H1 (cell line): Measurements from ENCODE around the gene L2HGDH. TPM values are rescaled to one million over a fixed set of nuclear protein-coding genes. Genes with fewer than 3 reads are reported as not detected.

Source experiments
- CTCF ChIA-PET: fragments of 300-600 bp; sonication (Branson Sonifier 250); formaldehyde crosslinking; loops from one replicate; lab custom pipeline; 2021; ENCODE audit not compliant: partially characterized antibody; lab: Charles Lee
- POLR2A ChIA-PET: fragments of 300-600 bp; sonication (Branson Sonifier 250); formaldehyde crosslinking; loops from one replicate; lab custom pipeline; 2021; ENCODE audit warnings: inconsistent platforms; ENCODE audit not compliant: partially characterized antibody; lab: Charles Lee
- DNase-seq, 2 experiments: peaks; one replicate each; pipeline versions ENCODE4 v3.0.0 to v3.0.0-alpha.2; 2010 to 2022; ENCODE audit warnings: low spot score in 2 of 2, low read depth in 1 of 2, mixed read lengths in 1 of 2
- FAIRE-seq: peaks from 2 replicates; lab custom pipeline; 2011; peaks lifted over from hg19 to GRCh38; lab: Jason Lieb, UNC
- H2AFZ ChIP-seq: 2 replicates; pipeline ENCODE4 v1.8.1; 2012; ENCODE audit warnings: low read length, inconsistent platforms
- H2AK5ac ChIP-seq: 2 replicates; pipeline ENCODE4 v1.6.1; 2013; ENCODE audit warnings: low read depth, low read length
- H2BK120ac ChIP-seq: replicated peaks from 2 replicates; pipeline ENCODE3; 2013; ENCODE audit warnings: low read depth, low read length, inconsistent platforms
- H2BK12ac ChIP-seq: 2 replicates; pipeline ENCODE4 v1.6.1; 2013; ENCODE audit warnings: low read depth, low read length
- H2BK15ac ChIP-seq: 2 replicates; pipeline ENCODE4 v1.6.1; 2013; ENCODE audit warnings: low read length
- H2BK20ac ChIP-seq: 2 replicates; pipeline ENCODE4 v1.6.1; 2013; ENCODE audit warnings: low read length
- H2BK5ac ChIP-seq: 2 replicates; pipeline ENCODE4 v1.6.1; 2013; ENCODE audit warnings: low read depth, low read length
- H3K14ac ChIP-seq: 2 replicates; pipeline ENCODE4 v1.6.1; 2013; ENCODE audit warnings: inconsistent platforms; ENCODE audit not compliant: insufficient read length
- H3K18ac ChIP-seq: 2 replicates; pipeline ENCODE4 v1.6.1; 2013; ENCODE audit warnings: low read length; ENCODE audit errors: extremely low read depth
- H3K23ac ChIP-seq: 2 replicates; pipeline ENCODE4 v1.6.1; 2013; ENCODE audit warnings: inconsistent platforms; ENCODE audit not compliant: insufficient read length
- H3K23me2 ChIP-seq: 2 replicates; pipeline ENCODE4 v1.6.1; 2013; ENCODE audit warnings: low read depth, low read length
- H3K27ac ChIP-seq: 2 replicates; pipeline ENCODE4 v1.6.1; 2011; ENCODE audit warnings: low read depth, low read length, inconsistent platforms
- H3K27me3 ChIP-seq, 4 experiments: replicated peaks in 1 of 4; 1 replicate in 1 of 4; 2 replicates in 3 of 4; pipeline versions ENCODE4 v1.6.1 to v1.8.1; 2011 to 2013; ENCODE audit warnings: low read length in 3 of 4, mild to moderate bottlenecking in 3 of 4, inconsistent platforms in 2 of 4, mixed read lengths in 2 of 4, moderate library complexity in 1 of 4; ENCODE audit not compliant: control insufficient read depth in 3 of 4, insufficient read depth in 3 of 4; ENCODE audit errors: extremely low read depth in 1 of 4
- H3K36me3 ChIP-seq, 4 experiments: 2 replicates each; pipeline versions ENCODE4 v1.6.1 to v1.8.1; 2011 to 2013; ENCODE audit warnings: mild to moderate bottlenecking in 4 of 4, low read length in 3 of 4, moderate library complexity in 2 of 4, control low read depth in 1 of 4, inconsistent platforms in 1 of 4; ENCODE audit not compliant: insufficient read depth in 4 of 4, control insufficient read depth in 2 of 4
- H3K4ac ChIP-seq: replicated peaks from 2 replicates; pipeline ENCODE3; 2013; ENCODE audit warnings: low read length, low read depth, mixed read lengths, inconsistent platforms; ENCODE audit not compliant: insufficient read length
- H3K4me1 ChIP-seq, 4 experiments: replicated peaks in 1 of 4; 1 replicate in 1 of 4; 2 replicates in 3 of 4; pipeline versions ENCODE4 v1.6.1 to v1.8.1; 2011 to 2013; ENCODE audit warnings: low read length in 3 of 4, inconsistent platforms in 2 of 4, mixed read lengths in 1 of 4; ENCODE audit not compliant: insufficient read depth in 4 of 4, control insufficient read depth in 3 of 4
- H3K4me2 ChIP-seq, 2 experiments: 2 replicates each; pipeline versions ENCODE4 v1.6.1 to v1.8.1; 2011 to 2013; ENCODE audit warnings: low read depth in 2 of 2, low read length in 2 of 2, control low read depth in 1 of 2, inconsistent platforms in 1 of 2, mild to moderate bottlenecking in 1 of 2; ENCODE audit not compliant: insufficient read depth in 1 of 2
- H3K4me3 ChIP-seq, 4 experiments: fragments of 200-600, 300-600 bp in 1 of 4; sonication (generic), shearing (Covaris generic), sonication (Bioruptor Twin) in 1 of 4; 2 replicates each; pipeline versions ENCODE4 v1.5.1 to v1.8.1; 2011 to 2016; ENCODE audit warnings: low read length in 4 of 4, low read depth in 3 of 4, control low read depth in 2 of 4, inconsistent platforms in 2 of 4, mild to moderate bottlenecking in 2 of 4, mixed read lengths in 1 of 4, moderate library complexity in 1 of 4; ENCODE audit not compliant: insufficient read depth in 2 of 4; ENCODE audit errors: extremely low read depth in 1 of 4
- H3K56ac ChIP-seq: replicated peaks from 2 replicates; pipeline ENCODE3; 2013; ENCODE audit warnings: low read depth, mild to moderate bottlenecking, mixed read lengths, low read length, inconsistent platforms; ENCODE audit not compliant: insufficient read length
- H3K79me1 ChIP-seq: 2 replicates; pipeline ENCODE4 v1.6.1; 2013; ENCODE audit warnings: low read depth, low read length, control low read depth
- H3K79me2 ChIP-seq, 2 experiments: 2 replicates each; pipeline versions ENCODE4 v1.6.1 to v1.8.1; 2012 to 2013; ENCODE audit warnings: low read length in 2 of 2, mild to moderate bottlenecking in 2 of 2, inconsistent platforms in 1 of 2; ENCODE audit not compliant: insufficient read depth in 2 of 2, control insufficient read depth in 1 of 2
- H3K9ac ChIP-seq, 4 experiments: replicated peaks in 1 of 4; 1 replicate in 1 of 4; 2 replicates in 3 of 4; pipeline versions ENCODE4 v1.6.1 to v1.8.1; 2011 to 2013; ENCODE audit warnings: low read depth in 3 of 4, low read length in 3 of 4, control low read depth in 2 of 4, mild to moderate bottlenecking in 2 of 4, moderate library complexity in 2 of 4, inconsistent platforms in 1 of 4; ENCODE audit errors: extremely low read depth in 1 of 4
- H3K9me3 ChIP-seq, 2 experiments: 2 replicates each; pipeline versions ENCODE4 v1.6.1 to v1.8.1; 2012 to 2013; ENCODE audit warnings: mild to moderate bottlenecking in 2 of 2, moderate library complexity in 2 of 2, control low read depth in 1 of 2, inconsistent platforms in 1 of 2, low read depth in 1 of 2, low read length in 1 of 2, mixed read lengths in 1 of 2; ENCODE audit not compliant: insufficient read depth in 2 of 2
- H4K20me1 ChIP-seq, 2 experiments: replicated peaks in 1 of 2; 2 replicates each; pipeline versions ENCODE3 to v1.8.1; 2011 to 2013; ENCODE audit warnings: inconsistent platforms in 2 of 2, low read length in 2 of 2, mild to moderate bottlenecking in 1 of 2; ENCODE audit not compliant: insufficient read depth in 2 of 2, control insufficient read depth in 1 of 2
- H4K5ac ChIP-seq: 2 replicates; pipeline ENCODE4 v1.6.1; 2013; ENCODE audit warnings: low read length, low read depth, mixed read lengths, inconsistent platforms; ENCODE audit not compliant: insufficient read length
- H4K8ac ChIP-seq: 2 replicates; pipeline ENCODE4 v1.8.0; 2013; ENCODE audit warnings: mild to moderate bottlenecking, moderate library complexity, low read length, inconsistent platforms; ENCODE audit not compliant: insufficient read depth; ENCODE audit errors: extremely low read depth
- H4K91ac ChIP-seq: replicated peaks from 2 replicates; pipeline ENCODE3; 2013; ENCODE audit warnings: low read length, mixed read lengths, inconsistent platforms; ENCODE audit not compliant: insufficient read length
- CHD1 ChIP-seq: IDR thresholded peaks from 2 replicates; pipeline ENCODE4 v1.6.1; 2012; ENCODE audit warnings: low read depth, low read length, improper control_type of control experiment
- CTBP2 ChIP-seq: IDR thresholded peaks from 2 replicates; pipeline ENCODE4 v1.7.0; 2011; ENCODE audit warnings: borderline replicate concordance, mild to moderate bottlenecking, moderate library complexity, mixed read lengths, low read length; ENCODE audit not compliant: insufficient read depth, insufficient read length
- GTF2F1 ChIP-seq: IDR thresholded peaks from 2 replicates; pipeline ENCODE4 v1.6.1; 2012; ENCODE audit warnings: low read depth, low read length, improper control_type of control experiment, borderline replicate concordance
- HDAC2 ChIP-seq, 2 experiments: fragments of 300-600 bp in 1 of 2; sonication (generic) in 1 of 2; IDR thresholded peaks; 2 replicates each; pipeline ENCODE4 v1.6.1; 2011 to 2012; ENCODE audit warnings: low read depth in 2 of 2, low read length in 2 of 2, mild to moderate bottlenecking in 2 of 2, moderate library complexity in 2 of 2, borderline replicate concordance in 1 of 2, inconsistent platforms in 1 of 2
- HDAC6 ChIP-seq: IDR thresholded peaks from one replicate; pipeline ENCODE4 v1.7.1; 2012; ENCODE audit warnings: low read depth, mild to moderate bottlenecking, inconsistent platforms, low read length, moderate library complexity
- POLR2AphosphoS5 ChIP-seq: IDR thresholded peaks from 2 replicates; pipeline ENCODE4 v1.6.1; 2011; ENCODE audit warnings: low read depth, low read length
- SP2 ChIP-seq: IDR thresholded peaks from 2 replicates; pipeline ENCODE4 v1.6.1; 2012; ENCODE audit warnings: mild to moderate bottlenecking, low read length, inconsistent platforms
- SRF ChIP-seq: IDR thresholded peaks from 2 replicates; pipeline ENCODE4 v1.6.1; 2011; ENCODE audit warnings: mild to moderate bottlenecking, low read depth, low read length, moderate library complexity
- SUZ12 ChIP-seq: fragments of 200-600 bp; sonication (generic); IDR thresholded peaks from 2 replicates; pipeline ENCODE4 v1.6.1; 2012; ENCODE audit warnings: mild to moderate bottlenecking, inconsistent platforms, low read length, moderate library complexity, mixed read lengths
- WGBS, 2 experiments: shearing (Covaris generic) in 1 of 2; methylation state at CpG; one replicate each; pipeline versions ENCODE4 v1.1.6 to v1.1.7; 2013 to 2015; ENCODE audit warnings: low lambda C conversion rate in 2 of 2, mixed read lengths in 2 of 2, inconsistent platforms in 1 of 2, low coverage in 1 of 2, missing lambda C conversion rate in 1 of 2; ENCODE audit not compliant: insufficient replicate concordance in 2 of 2, insufficient coverage in 1 of 2, insufficient read length in 1 of 2; ENCODE audit errors: extremely low coverage in 1 of 2, missing lambda C conversion rate in 1 of 2; 5-methylcytosine and 5-hydroxymethylcytosine counted together
- polyA plus RNA-seq, 7 experiments: library from polyadenylated mRNA; depleted of rRNA in 3 of 7; stranded (reverse) in 5 of 7; unstranded in 2 of 7; fragments of >200 nt in 5 of 7; fragments of 200-250 nt in 2 of 7; gene quantifications; 1 replicate in 5 of 7; 2 replicates in 1 of 7; 4 replicates in 1 of 7; pipeline versions ENCODE4 v1.2.1 to v1.2.3, GENCODE V29; 2011 to 2013; ENCODE audit warnings: missing spikeins in 2 of 7, mixed read lengths in 2 of 7
- total RNA-seq: library from RNA; stranded (reverse); fragmentation: NEBNext Ultra II Directional; extraction: Animal tissue kit (Norgen Biotek cat#: 25700); gene quantifications from 2 replicates; pipeline ENCODE4 v1.2.1, GENCODE V29; 2021

The L2HGDH gene
- total and polyA plus RNA-seq, 2 of the 8 experiments (the other 6 are each of a cell fraction or from before 2014, with no cell fraction given): 12.2 to 28.6 TPM

DNA sequence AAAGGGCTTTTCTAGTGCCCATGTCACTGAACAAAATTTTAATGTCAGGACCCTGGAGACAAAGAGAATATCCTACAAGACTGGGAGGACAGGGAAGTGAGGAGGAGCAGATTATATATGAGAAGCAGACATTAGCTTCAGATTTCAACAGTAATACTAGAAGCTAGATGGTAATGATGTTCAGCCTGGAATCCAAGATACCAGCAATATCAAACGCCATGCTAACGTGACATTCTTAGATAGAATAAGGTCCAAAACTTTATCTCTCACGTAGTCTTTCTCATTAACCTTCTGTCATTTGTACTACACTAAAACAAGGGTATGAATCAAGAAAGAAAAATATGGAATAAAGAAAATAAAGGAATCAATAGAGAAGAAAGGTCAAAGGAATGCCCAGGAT lies 99.3 kb downstream of the L2HGDH start:
- Histone ChIP-seq H3K14ac (no peak overlapping the region), H4K91ac (no peak overlapping the region), H3K9me3 (no peaks in the 10 kb centered on the region), H3K4me2 (no peak overlapping the region), H3K23me2 (no peaks in the 10 kb centered on the region; the same call in 1 of the 2 replicates), H3K4me1 (no peaks in the 10 kb centered on the region), H2BK15ac (no peak overlapping the region), H3K27me3 (no peaks in the 10 kb centered on the region), H2BK120ac (no peak overlapping the region), H4K8ac (no peak overlapping the region), H4K5ac (no peak overlapping the region), H2BK12ac (no peak overlapping the region), H4K20me1 (no peaks in the 10 kb centered on the region), H2AK5ac (no peak overlapping the region), H3K4me3 (no peak overlapping the region), H2BK20ac (no peak overlapping the region), H3K79me2 (no peaks in the 10 kb centered on the region), H3K23ac (no peak overlapping the region), H3K27ac (no peak overlapping the region), H2BK5ac (no peak overlapping the region), H3K4ac (no peak overlapping the region), H3K79me1 (no peaks in the 10 kb centered on the region; the same call in 1 of the 2 replicates), H2AFZ (no peak overlapping the region), H3K36me3 (no peaks in the 10 kb centered on the region), H3K18ac (no peak overlapping the region), H3K9ac (no peak overlapping the region), H3K56ac (no peak overlapping the region)
- CTCF ChIA-PET: no interaction called here
- POLR2A ChIA-PET: no interaction called here
- DNase-seq (no peak), FAIRE-seq (no peak)
- TF ChIP-seq CTBP2: no peak
- TF ChIP-seq SRF: no peak
- no peak for TF ChIP-seq GTF2F1
- TF ChIP-seq HDAC6: no peak
- no peak for TF ChIP-seq SP2
- no peak for TF ChIP-seq HDAC2 (IDR thresholded peaks at IDR 0.05; ENCODE audit: borderline replicate concordance in 1 of 2, low read depth in 2 of 2, low read length in 2 of 2)
- no peak for TF ChIP-seq POLR2AphosphoS5
- TF ChIP-seq SUZ12: no peak
- no peak for TF ChIP-seq CHD1
- WGBS, 2 experiments: 71% methylated on average over 3 of the region's 3 CpGs; no CpG with 5 or more reads in 1 of the 2 experiments
